H9 (cell line): ENCODE results near the gene ACYP2. TPM values are rescaled to one million over a fixed set of nuclear protein-coding genes. Genes with fewer than 3 reads are reported as not detected.
"Not testable (repeated sequence)": the region's sequence is repeated elsewhere in the genome, so short reads cannot be mapped to it uniquely, and the experiment has no call there.

ENCODE experiments used
- DNase-seq: peaks from one replicate; pipeline ENCODE4 v3.0.0-alpha.2; 2017
- H2AFZ ChIP-seq: one replicate; pipeline ENCODE4 v1.6.1; 2013; ENCODE audit warnings: mild to moderate bottlenecking, low read length, control low read depth, moderate library complexity
- H2AK5ac ChIP-seq: 2 replicates; pipeline ENCODE4 v1.6.1; 2013; ENCODE audit warnings: low read length, control low read depth, mixed read lengths; ENCODE audit not compliant: insufficient read length
- H2BK120ac ChIP-seq: one replicate; pipeline ENCODE4 v1.6.1; 2013; ENCODE audit warnings: low read depth, mild to moderate bottlenecking, low read length, control low read depth, inconsistent platforms; ENCODE audit not compliant: poor library complexity, severe bottlenecking
- H2BK12ac ChIP-seq: 2 replicates; pipeline ENCODE4 v1.6.1; 2013; ENCODE audit warnings: low read length, control low read depth, mixed read lengths, low read depth; ENCODE audit not compliant: insufficient read length
- H2BK15ac ChIP-seq: 2 replicates; pipeline ENCODE4 v1.6.1; 2013; ENCODE audit warnings: low read depth, low read length, control low read depth
- H2BK20ac ChIP-seq: one replicate; pipeline ENCODE4 v1.6.1; 2013; ENCODE audit warnings: low read depth, mild to moderate bottlenecking, low read length, control low read depth, inconsistent platforms; ENCODE audit not compliant: poor library complexity, severe bottlenecking
- H2BK5ac ChIP-seq: 2 replicates; pipeline ENCODE4 v1.6.1; 2013; ENCODE audit warnings: low read length, control low read depth, mixed read lengths; ENCODE audit not compliant: insufficient read length
- H3K14ac ChIP-seq: 2 replicates; pipeline ENCODE4 v1.6.1; 2013; ENCODE audit warnings: low read length, control low read depth; ENCODE audit not compliant: insufficient read depth
- H3K18ac ChIP-seq: 2 replicates; pipeline ENCODE4 v1.6.1; 2013; ENCODE audit warnings: low read depth, mild to moderate bottlenecking, mixed read lengths, low read length, control low read depth; ENCODE audit not compliant: insufficient read length
- H3K23ac ChIP-seq: 2 replicates; pipeline ENCODE4 v1.6.1; 2013; ENCODE audit warnings: low read length, control low read depth, mixed read lengths, low read depth; ENCODE audit not compliant: insufficient read length
- H3K23me2 ChIP-seq: 2 replicates; pipeline ENCODE4 v1.6.1; 2013; ENCODE audit warnings: low read depth, mild to moderate bottlenecking, mixed read lengths, low read length, control low read depth; ENCODE audit not compliant: insufficient read length, poor library complexity, severe bottlenecking
- H3K27ac ChIP-seq: 2 replicates; pipeline ENCODE4 v1.5.1; 2013; ENCODE audit warnings: low read length, control low read depth, mixed read lengths, low read depth; ENCODE audit not compliant: insufficient read length
- H3K27me3 ChIP-seq: 2 replicates; pipeline ENCODE4 v1.6.1; 2013; ENCODE audit warnings: low read length, control low read depth, inconsistent platforms; ENCODE audit not compliant: insufficient read depth
- H3K4ac ChIP-seq: 2 replicates; pipeline ENCODE4 v1.6.1; 2013; ENCODE audit warnings: low read depth, mild to moderate bottlenecking, control low read depth, inconsistent platforms, low read length, moderate library complexity
- H3K4me1 ChIP-seq: 2 replicates; pipeline ENCODE4 v1.6.1; 2013; ENCODE audit warnings: low read length, control low read depth, inconsistent platforms; ENCODE audit not compliant: insufficient read depth
- H3K4me2 ChIP-seq: 2 replicates; pipeline ENCODE4 v1.6.1; 2013; ENCODE audit warnings: low read length, control low read depth, mixed read lengths; ENCODE audit not compliant: insufficient read length, insufficient read depth
- H3K56ac ChIP-seq: 2 replicates; pipeline ENCODE4 v1.6.1; 2013; ENCODE audit warnings: low read depth, mild to moderate bottlenecking, mixed read lengths, low read length, control low read depth; ENCODE audit not compliant: insufficient read length
- H3K79me1 ChIP-seq: 2 replicates; pipeline ENCODE4 v1.6.1; 2013; ENCODE audit warnings: low read depth, mild to moderate bottlenecking, moderate library complexity, low read length, control low read depth, inconsistent platforms; ENCODE audit not compliant: insufficient read depth, poor library complexity, severe bottlenecking
- H3K79me2 ChIP-seq: 2 replicates; pipeline ENCODE4 v1.6.1; 2013; ENCODE audit warnings: low read length, control low read depth, inconsistent platforms; ENCODE audit not compliant: insufficient read depth
- H3K9ac ChIP-seq: 2 replicates; pipeline ENCODE4 v1.6.1; 2013; ENCODE audit warnings: low read length, control low read depth, mixed read lengths; ENCODE audit not compliant: insufficient read length; ENCODE audit errors: extremely low read depth
- H3K9me3 ChIP-seq: one replicate; pipeline ENCODE4 v1.6.1; 2013; ENCODE audit warnings: low read depth, low read length, inconsistent platforms; ENCODE audit not compliant: control insufficient read depth
- H3T11ph ChIP-seq: one replicate; pipeline ENCODE4 v1.6.1; 2013; ENCODE audit warnings: mild to moderate bottlenecking, low read length, control low read depth, inconsistent platforms
- H4K20me1 ChIP-seq: one replicate; pipeline ENCODE4 v1.6.1; 2013; ENCODE audit not compliant: control insufficient read depth, insufficient read length, insufficient read depth
- H4K5ac ChIP-seq: 2 replicates; pipeline ENCODE4 v1.6.1; 2013; ENCODE audit warnings: low read depth, mild to moderate bottlenecking, mixed read lengths, low read length, control low read depth; ENCODE audit not compliant: insufficient read length
- H4K8ac ChIP-seq: replicated peaks from 2 replicates; pipeline ENCODE4 v1.6.1; 2013; ENCODE audit warnings: low read length, control low read depth, mixed read lengths, low read depth; ENCODE audit not compliant: insufficient read length
- H4K91ac ChIP-seq: 2 replicates; pipeline ENCODE4 v1.6.1; 2013; ENCODE audit warnings: low read depth, mild to moderate bottlenecking, moderate library complexity, mixed read lengths, low read length, control low read depth; ENCODE audit not compliant: insufficient read length
- H3K27ac Mint-ChIP-seq, 3 experiments: 2 replicates in 2 of 3; 3 replicates in 1 of 3; pipeline ENCODE4 v1.8.0; 2020 to 2021; ENCODE audit warnings: mixed read lengths in 3 of 3, mild to moderate bottlenecking in 1 of 3, moderate library complexity in 1 of 3
- H3K27me3 Mint-ChIP-seq: 2 replicates; pipeline ENCODE4 v1.8.0; 2021; ENCODE audit warnings: low read depth, mild to moderate bottlenecking, moderate library complexity, mixed read lengths
- H3K36me3 Mint-ChIP-seq, 3 experiments: 2 replicates in 2 of 3; 3 replicates in 1 of 3; pipeline ENCODE4 v1.8.0; 2020 to 2021; ENCODE audit warnings: low read depth in 3 of 3, mixed read lengths in 3 of 3; ENCODE audit not compliant: insufficient read depth in 1 of 3
- H3K4me1 Mint-ChIP-seq, 2 experiments: 2 replicates each; pipeline ENCODE4 v1.8.0; 2020; ENCODE audit warnings: mixed read lengths in 2 of 2
- H3K4me3 Mint-ChIP-seq, 2 experiments: 2 replicates in 1 of 2; 3 replicates in 1 of 2; pipeline ENCODE4 v1.8.0; 2020 to 2021; ENCODE audit warnings: mild to moderate bottlenecking in 2 of 2, mixed read lengths in 2 of 2, moderate library complexity in 1 of 2
- H3K9me3 Mint-ChIP-seq, 2 experiments: 2 replicates in 1 of 2; 3 replicates in 1 of 2; pipeline ENCODE4 v1.8.0; 2020; ENCODE audit warnings: mild to moderate bottlenecking in 2 of 2, mixed read lengths in 2 of 2, moderate library complexity in 1 of 2
- WGBS: extraction: QIAGEN DNeasy Blood & Tissue Kit; methylation state at CpG from one replicate; pipeline ENCODE4 v1.1.7; 2013; ENCODE audit warnings: missing lambda C conversion rate, low lambda C conversion rate, mixed read lengths; ENCODE audit not compliant: insufficient read length; ENCODE audit errors: extremely low coverage; 5-methylcytosine and 5-hydroxymethylcytosine counted together
- total RNA-seq: library from RNA; stranded (reverse); gene quantifications from 2 replicates; pipeline ENCODE4 v1.2.1, GENCODE V29; 2021
- TF ChIP-seq, protein P1 (sequence below): fragments of 200-600 bp; sonication (generic); conservative IDR thresholded peaks from 3 replicates; pipeline ENCODE4 v1.8.0; 2021; ENCODE audit warnings: antibody characterized with exemption, mild to moderate bottlenecking

Gene ACYP2
- total RNA-seq, 1 experiment from 2014 or later = 3.2 TPM

DNA sequence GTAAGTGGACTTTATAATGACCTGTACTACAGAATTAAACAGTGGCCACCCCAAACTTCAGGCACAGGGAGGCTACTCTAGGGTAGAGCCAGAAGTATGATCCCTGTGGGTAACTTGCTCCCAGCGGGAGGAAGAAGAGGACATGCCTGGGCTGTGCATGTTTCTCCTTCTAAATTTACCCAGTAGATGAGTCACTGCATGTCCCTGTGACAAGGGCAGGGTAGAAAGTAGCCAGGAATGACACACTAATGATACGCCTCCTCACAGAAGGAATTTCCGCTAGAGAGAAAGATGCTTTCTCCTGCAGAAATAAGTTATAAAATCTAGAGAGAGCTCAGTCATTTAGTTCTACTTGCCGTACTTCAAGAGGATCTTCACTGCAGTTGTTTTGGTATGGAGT lies 7.5 kb downstream of the ACYP2 start:
- Histone ChIP-seq H2BK120ac (no peak overlapping the region), H2AFZ (no peak overlapping the region)
- no CpG with 5 or more reads among the region's 4 CpGs for WGBS

DNA sequence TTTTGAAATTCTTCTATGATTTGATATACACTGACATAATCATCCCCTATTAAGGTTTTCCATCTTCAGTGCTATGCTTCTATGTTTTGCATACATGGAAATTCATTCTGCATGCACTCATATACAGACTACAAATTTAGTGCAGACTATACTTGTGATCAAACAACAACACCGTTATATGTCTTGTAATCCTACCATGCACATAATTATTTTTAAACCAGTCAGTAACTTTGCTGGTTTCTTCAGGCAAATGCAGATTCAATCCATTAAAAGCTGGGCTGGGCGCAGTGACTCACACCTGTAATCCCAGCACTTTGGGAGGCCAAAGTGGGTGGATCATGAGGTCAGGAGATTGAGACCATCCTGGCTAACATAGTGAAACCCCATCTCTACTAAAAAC lies 11.8 kb downstream of the ACYP2 start:
- H3K27me3 Mint-ChIP-seq, DNase-seq, H2BK120ac ChIP-seq, H3T11ph ChIP-seq, H3K9me3 ChIP-seq, H3K27ac Mint-ChIP-seq, H3K56ac ChIP-seq, H2AK5ac ChIP-seq, H3K4me1 Mint-ChIP-seq, H3K9ac ChIP-seq, H3K4me1 ChIP-seq, H3K18ac ChIP-seq, H3K23ac ChIP-seq, H4K91ac ChIP-seq, H3K79me1 ChIP-seq, H2BK12ac ChIP-seq, H2BK20ac ChIP-seq, H3K36me3 Mint-ChIP-seq, H4K8ac ChIP-seq, H3K4ac ChIP-seq, H3K9me3 Mint-ChIP-seq, H2BK15ac ChIP-seq, H4K5ac ChIP-seq, H4K20me1 ChIP-seq, H3K79me2 ChIP-seq, H3K14ac ChIP-seq, H3K4me3 Mint-ChIP-seq, H3K23me2 ChIP-seq, H3K27ac ChIP-seq, H3K4me2 ChIP-seq, H2BK5ac ChIP-seq, H2AFZ ChIP-seq, H3K27me3 ChIP-seq: not testable (repeated sequence)
- WGBS = no CpG with 5 or more reads among the region's 2 CpGs

More for the DNA sequence above, 7.5 kb downstream of the ACYP2 start:
- no peak overlapping the region for H3K9ac ChIP-seq
- Mint-ChIP-seq H3K4me3 (no peak overlapping the region), H3K27ac (no peak overlapping the region), H3K36me3 (peaks cover 2 to 13% (median 2%) of the 10 kb centered on the region in 3 experiments; a peak in 5 of 7 replicates), H3K9me3 (peaks cover 10 to 15% of the 10 kb centered on the region in 2 experiments; a peak in 3 of 5 replicates), H3K27me3 (no peaks in the 10 kb centered on the region; the same call in 1 of the 2 replicates), H3K4me1 (no peaks in the 10 kb centered on the region)
- H3K4ac ChIP-seq = no peak overlapping the region
- H3K18ac ChIP-seq = no peak overlapping the region
- H3K4me2 ChIP-seq = no peak overlapping the region
- H3K79me1 ChIP-seq = no peaks in the 10 kb centered on the region
- no peaks in the 10 kb centered on the region for H3K27me3 ChIP-seq
- no peak overlapping the region for H2BK20ac ChIP-seq
- no peak overlapping the region for H4K5ac ChIP-seq
- H4K20me1 ChIP-seq = no peaks in the 10 kb centered on the region
- no peak overlapping the region for H3T11ph ChIP-seq
- H2BK12ac ChIP-seq = no peak overlapping the region
- no peaks in the 10 kb centered on the region for H3K9me3 ChIP-seq
- no peak overlapping the region for H2BK5ac ChIP-seq
- no peak overlapping the region for H4K91ac ChIP-seq
- H4K8ac ChIP-seq = no peak overlapping the region
- no peak overlapping the region for H3K14ac ChIP-seq
- TF ChIP-seq, protein P1, sequence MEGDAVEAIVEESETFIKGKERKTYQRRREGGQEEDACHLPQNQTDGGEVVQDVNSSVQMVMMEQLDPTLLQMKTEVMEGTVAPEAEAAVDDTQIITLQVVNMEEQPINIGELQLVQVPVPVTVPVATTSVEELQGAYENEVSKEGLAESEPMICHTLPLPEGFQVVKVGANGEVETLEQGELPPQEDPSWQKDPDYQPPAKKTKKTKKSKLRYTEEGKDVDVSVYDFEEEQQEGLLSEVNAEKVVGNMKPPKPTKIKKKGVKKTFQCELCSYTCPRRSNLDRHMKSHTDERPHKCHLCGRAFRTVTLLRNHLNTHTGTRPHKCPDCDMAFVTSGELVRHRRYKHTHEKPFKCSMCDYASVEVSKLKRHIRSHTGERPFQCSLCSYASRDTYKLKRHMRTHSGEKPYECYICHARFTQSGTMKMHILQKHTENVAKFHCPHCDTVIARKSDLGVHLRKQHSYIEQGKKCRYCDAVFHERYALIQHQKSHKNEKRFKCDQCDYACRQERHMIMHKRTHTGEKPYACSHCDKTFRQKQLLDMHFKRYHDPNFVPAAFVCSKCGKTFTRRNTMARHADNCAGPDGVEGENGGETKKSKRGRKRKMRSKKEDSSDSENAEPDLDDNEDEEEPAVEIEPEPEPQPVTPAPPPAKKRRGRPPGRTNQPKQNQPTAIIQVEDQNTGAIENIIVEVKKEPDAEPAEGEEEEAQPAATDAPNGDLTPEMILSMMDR = no peak
- no peak overlapping the region for H2AK5ac ChIP-seq
- H3K56ac ChIP-seq = no peak overlapping the region
- no peaks in the 10 kb centered on the region for H3K4me1 ChIP-seq
- no peak overlapping the region for H2BK15ac ChIP-seq
- H3K23me2 ChIP-seq = no peaks in the 10 kb centered on the region
- H3K79me2 ChIP-seq = no peaks in the 10 kb centered on the region
- no peak overlapping the region for H3K23ac ChIP-seq
- H3K27ac ChIP-seq = no peak overlapping the region
- no peak for DNase-seq
